ENCODE data around the gene PPHLN1.
"Not testable (repeated sequence)": the region's sequence is repeated elsewhere in the genome, so short reads cannot be mapped to it uniquely, and the experiment has no call there.

The PPHLN1 gene

DNA sequence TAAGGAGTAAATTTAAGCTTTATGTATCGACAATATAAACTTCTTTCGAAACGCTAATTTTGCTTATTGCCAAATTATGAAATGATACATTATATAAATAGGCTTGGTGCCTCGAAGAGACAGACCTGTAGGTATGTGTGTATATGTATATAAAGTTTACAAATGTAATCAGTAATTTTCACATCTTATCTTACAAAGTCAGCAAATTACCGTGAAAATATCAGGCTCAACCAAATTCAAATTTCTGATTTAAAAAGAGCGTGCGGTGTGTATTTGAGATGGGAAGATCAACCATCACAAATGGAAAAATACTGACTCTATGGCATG is 678 bp upstream of the PPHLN1 start:
- no peak for DNase-seq

DNA sequence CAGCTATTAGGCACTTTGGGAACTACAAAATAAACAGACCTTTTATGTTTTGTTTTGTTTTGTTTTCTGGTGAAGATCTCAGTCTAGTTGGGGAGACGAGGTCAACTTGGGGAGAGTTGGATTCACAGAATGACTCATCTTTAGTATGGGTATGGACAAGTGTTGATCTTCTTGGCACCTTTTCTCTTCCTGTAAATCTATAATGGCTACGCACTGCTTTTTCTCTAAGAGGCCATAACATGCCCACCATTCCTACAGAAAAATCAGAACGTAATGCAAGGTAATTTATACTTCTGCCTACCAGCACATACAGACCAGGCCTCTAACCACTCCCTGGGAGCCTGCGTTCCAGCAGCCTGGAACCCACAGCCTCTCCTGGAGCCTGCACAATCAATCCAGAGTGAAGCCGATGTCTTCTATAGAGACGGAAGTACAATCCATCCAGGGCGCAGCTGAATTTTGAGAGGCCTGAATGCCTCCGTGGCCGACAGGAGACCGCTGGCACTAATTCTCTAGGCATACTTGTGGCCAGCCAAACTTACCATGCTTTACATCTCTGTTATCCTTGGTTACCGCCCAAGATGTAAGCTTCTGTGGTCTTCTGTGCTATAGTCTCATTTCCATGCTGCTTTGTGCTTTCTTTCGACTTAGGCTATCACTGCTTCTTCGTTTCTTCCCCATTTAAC is 717 bp downstream of the PPHLN1 start:
- DNase-seq = peak in 1 of 2 donors; percentile 39

DNA sequence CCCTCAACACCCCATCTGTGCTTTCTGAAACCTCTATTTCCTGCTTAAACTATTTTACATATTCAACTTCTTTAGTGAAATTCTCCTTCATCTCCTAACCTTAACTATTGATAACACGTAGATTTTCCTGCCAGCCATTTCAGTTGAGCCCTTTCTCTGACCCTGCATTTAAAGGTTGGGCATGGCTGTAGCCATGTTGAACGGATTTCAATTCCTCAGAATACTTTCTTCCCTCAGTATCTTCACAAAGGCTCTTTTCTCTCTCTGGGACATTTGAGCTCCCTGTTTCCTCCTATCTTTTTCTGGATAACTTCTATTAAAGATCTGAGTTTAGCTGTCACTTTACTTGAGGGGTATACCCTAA is 1.2 kb downstream of the PPHLN1 start:
- no peak for DNase-seq

DNA sequence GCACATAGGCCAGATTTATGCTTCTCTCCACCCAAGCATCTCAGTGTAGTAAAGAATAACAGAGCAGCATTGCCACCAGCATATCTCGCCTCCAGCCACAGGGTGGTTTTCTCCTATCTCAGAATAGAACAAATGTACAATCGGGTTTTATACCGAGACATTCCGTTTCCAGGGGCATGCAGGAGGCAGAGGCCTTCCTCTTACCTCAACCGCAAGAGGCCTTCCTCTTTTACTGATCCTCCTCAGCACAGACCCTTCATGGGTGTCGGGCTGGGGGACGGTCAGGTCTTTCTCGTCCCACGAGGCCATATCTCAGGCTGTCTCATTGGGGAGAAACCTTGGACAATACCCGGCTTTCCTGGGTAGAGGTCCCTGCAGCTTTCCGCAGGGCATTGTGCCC is 4.1 kb downstream of the PPHLN1 start:
- not testable (repeated sequence) for DNase-seq

DNA sequence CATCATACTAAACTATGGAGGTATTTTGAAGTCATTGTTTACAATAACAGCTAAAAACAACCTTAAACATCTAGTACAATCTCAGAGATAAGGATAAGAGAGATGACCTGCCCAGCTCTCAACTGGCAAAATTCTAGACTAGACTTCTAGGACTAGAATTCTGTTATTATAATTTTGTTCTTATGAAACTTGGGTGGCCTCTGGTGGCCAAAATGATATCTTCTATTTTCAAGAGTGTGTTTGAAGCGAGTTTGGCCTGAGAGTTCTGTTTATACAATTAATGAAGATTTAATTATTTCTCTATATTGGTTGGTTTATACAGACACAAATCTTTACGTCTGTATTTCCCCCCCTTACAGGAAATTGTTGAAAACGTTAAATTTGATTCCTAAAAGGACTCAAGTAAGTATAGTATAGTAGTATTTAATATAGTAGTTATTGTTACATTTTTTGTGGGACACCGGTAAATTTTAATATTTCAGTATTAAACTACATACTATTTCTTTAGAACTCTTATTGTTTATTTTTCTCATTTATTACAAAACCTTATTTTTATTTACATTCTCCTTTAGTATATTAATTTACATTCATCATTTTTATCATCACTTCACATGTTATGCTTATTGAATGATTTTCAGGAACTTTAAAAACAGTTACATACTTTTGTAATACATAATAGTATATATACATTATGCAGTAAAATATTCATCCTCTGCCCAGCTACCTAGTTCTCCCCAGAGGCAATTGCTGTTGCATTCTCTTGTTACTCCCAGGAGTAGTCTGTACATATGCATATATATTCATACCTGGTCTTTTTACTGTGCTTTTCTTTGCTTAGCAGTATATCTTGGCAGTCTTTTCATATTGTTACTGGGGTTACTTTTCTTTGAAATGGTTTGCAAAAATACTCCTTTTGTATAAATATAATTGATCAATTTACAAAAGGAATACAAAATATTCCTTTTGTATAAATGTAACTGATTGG is 6.6 kb downstream of the PPHLN1 start:
- DNase-seq = peak in 1 of 2 donors; percentile 66

DNA sequence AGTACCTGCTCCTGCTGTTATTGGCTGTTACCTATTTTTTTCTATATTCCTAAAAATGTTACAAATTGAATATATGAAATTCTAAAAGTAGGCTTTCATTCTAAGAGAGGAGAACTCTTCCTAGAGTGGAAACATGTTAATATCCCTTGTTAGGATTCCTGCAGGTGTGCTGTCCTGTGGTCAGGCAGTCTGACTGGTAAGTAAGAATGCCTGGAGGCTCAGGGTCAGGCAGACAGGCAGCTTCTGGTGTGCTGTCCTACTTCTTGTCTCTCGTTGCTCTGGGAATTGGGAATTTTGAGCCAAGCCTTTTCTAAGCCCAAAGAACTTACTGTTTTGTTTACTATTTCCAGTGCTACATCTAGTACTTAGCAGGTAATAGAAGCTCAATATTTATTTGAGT is 10.3 kb downstream of the PPHLN1 start:
- no peak for DNase-seq

DNA sequence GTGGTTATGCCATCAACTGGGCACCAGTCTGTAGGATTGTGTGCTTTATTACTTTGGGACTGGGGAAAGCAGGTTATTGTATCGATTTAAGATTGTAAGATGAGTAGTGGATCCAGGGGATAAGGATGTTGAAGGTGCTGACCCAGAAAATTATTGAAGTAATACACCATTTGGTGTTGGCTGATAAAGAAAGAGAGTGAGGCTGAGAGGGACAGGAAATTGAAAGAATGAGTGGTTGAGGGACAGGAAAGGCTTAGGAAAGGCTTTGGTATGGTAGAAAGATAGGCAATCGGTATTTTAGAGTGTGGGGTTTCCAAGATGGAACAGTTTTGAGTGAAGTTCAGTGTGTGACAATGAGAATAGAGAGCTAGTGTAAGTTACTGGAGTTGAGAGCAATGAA is 12.3 kb downstream of the PPHLN1 start:
- no peak for DNase-seq

DNA sequence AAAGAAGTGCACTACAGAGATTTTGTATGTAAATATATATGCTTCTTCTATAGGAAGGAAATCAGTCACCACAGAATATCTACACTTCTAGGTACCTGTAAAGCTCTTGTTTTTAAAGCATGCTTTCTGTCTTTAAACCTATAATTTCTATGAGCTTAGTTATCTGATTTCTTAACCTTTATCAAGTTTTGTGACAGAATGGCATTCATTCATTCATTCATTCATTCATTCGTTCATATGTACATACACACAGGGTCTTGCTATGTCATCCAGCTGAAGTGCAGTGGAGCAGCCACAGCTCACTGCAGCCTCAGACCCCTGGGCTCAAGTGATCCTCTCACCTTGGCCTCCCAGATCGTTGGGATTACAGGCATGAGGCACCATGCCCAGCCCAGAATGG is 16.1 kb downstream of the PPHLN1 start:
- no peak for DNase-seq

DNA sequence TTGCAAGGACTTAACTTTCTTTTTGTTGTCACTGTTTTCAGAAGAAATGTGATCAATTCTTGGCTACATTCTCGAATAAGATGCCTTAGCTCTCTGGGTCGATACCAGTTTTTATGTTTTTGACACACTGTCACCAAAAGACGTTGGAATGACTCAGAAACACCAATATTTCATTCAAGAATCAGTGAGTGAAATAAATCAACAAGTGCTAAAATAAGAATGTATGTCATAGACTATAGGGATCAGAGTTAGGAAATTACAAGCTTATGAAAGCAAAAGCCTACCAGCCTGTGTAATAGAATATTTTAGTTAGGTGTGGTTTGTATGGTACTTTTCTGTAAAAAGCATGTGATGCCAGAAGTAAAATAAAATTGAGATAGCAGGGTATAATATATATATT is 17.8 kb downstream of the PPHLN1 start:
- DNase-seq = no peak

DNA sequence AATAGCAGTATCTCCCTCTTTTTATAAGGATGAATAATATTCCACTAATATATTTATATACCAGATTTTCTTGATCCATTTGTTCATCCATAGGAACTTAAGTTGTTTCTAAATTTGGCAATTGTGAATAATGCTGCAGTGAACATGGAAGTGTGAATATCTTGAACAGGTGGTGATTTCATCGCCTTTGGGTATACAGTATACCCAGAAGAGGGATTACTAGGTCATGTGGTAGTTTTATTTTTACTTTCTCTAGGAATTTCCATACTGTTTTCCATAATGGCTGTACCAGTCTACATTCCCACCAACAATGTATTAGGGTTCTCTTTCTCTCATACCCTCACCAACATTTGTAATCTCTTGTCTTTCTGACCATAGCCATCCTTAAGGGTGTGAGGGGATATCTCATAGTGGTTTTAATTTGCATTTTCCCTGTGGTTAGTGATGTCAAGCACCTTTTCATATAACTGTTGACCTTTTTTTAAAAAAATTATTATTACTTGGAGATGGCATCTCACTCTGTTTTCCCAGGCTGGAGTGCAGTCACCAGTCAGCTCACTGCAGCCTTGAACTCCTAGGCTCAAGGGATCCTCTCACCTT is 20.5 kb downstream of the PPHLN1 start:
- no peak for DNase-seq

DNA sequence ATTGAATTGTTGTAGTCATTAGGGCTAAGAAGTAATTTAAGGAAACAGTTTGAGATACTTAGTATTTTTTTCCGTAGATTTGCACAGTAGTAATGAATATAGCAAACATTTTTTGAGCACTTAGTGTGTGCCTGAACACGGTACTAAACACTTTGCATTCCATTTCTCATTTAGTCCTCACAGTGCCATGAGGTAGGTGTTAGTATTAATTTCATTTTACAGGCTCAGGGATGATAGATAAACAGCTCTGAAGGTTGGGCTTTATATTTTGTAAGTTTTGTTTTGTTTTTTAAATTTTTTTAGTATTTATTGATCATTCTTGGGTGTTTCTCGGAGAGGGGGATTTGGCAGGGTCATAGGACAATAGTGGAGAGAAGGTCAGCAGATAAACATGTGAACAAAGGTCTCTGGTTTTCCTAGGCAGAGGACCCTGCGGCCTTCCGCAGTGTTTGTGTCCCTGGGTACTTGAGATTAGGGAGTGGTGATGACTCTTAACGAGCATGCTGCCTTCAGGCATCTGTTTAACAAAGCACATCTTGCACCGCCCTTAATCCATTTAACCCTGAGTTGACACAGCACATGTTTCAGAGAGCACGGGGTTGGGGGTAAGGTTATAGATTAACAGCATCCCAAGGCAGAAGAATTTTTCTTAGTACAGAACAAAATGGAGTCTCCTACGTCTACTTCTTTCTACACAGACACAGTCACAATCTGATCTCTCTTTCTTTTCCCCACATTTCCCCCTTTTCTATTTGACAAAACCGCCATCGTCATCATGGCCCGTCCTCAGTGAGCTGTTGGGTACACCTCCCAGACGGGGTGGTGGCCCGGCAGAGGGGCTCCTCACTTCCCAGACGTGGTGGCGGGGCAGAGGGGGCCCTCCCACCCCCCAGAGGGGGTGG is 23.4 kb downstream of the PPHLN1 start:
- not testable (repeated sequence) for DNase-seq

DNA sequence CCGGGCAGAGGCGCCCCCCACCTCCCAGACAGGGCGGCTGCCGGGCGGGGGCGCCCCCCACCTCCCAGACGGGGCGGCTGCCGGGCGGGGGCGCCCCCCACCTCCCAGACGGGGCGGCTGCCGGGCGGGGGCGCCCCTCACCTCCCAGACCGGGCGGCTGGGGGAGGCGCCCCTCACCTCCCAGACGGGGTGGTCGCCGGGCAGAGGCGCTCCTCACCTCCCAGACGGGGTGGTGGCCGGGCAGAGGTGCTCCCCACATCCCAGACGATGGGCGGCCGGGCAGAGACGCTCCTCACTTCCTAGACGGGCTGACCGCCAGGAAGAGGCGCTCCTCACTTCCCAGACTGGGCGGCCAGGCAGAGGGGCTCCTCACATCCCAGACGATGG is 24.0 kb downstream of the PPHLN1 start:
- DNase-seq = not testable (repeated sequence)

DNA sequence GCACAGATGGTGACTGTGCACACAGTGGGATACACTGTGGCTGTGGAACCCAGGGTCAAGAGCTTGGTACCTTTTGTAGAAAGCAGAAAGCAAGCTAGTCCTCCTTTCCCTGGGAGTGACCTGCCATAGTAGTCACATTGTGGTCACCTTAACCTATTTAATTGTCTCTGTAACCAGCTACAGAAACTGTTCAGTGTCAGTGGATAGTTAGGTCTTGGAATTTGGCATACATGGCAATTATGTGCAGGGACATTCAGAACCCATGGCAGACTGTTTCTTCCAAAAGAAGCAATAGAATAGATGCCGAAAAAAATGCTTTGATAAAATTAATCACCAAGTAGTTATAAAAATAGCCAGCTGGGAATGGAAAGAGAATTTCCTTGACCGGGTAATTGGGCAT is 30.4 kb downstream of the PPHLN1 start:
- DNase-seq = no peak

DNA sequence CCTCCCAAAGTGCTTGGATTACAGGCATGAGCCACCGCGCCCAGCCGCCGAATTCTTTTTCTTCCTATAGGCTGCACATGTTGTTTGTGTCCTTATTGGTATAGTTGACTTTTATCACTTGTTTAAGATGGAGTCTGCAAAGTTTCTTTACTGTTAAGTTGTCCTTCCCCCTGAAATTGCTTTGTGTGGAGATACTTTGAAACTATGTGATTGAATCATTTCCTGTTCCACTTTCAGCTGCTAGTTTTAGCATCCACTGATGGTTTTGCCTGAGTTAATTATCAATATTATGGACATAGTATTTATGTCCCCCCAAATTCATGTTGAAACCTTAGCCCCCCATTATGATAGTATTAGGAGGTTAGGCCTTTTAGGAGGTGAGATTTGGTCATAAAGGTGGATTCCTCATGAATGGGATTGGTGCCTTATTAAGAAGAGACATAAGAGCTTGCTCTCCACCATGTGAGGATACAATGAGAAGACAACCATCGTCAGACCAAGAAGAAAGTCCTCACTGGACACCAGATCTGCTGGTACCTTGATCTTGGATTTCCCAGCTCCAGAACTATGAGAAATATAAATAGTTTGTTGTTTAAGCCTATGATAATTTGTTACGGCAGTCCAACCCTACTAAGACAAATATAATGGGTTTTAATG is 34.9 kb downstream of the PPHLN1 start:
- no peak for DNase-seq

DNA sequence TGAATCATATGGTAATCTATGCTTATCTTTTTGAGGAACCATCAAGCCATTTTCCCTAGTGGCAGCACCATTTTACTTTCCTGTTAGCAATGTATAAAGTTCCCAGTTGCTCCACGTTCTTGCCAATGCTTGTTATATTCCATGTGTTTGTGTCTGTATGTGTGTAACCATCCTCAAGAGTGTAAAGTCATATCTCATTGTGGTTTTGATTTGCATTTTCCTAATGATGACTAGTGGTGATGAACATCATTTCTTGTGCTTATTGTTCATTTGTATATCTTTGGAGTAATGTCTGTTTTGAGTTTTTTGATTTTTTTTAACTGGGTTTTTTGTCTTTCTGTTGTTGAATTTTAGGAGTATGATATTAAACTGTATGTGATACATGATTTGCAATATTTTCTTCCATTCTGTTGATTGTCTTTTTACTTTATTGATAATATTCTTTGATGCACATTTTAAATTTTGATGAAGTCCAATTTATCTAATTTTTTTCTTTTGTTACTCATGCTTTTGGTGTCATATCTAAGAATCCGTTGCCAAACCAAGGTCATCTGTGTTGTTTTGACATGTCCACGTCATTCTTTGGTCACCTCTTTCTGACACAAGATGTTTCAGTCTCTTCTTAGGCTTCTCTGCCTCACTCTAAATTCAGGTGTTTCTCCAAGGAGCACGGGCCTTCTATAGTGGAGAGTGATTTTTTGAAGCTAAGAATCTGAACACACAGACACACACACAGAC is 36.1 kb downstream of the PPHLN1 start:
- no peak for DNase-seq

DNA sequence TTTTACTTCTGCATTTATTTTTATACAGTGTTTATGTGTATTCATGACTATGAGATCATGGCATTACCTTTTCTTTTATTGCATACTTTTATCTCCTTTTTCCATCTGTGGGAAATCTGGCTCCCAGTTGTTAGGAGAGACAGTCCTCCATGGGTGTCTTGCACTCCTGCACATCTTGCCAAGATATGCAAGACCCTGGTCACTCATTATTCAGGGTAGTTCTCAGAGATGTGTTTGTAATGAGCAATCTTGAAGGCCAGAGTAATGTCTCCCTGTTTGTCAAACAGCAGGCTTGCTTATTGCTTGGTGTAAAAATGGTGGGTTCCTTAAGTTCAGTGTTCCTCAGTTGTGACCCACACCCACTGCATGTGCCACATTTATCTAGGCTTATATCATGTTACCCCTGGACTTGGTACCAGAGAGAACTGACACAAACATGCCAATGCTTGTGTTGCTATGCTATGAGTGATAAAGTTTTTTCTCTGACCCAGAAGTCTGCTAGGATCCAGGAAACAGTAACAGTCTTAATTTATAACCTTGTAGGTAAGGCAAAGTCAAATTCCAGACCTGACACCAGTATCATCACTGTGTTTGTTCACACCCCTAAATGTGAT is 36.8 kb downstream of the PPHLN1 start:
- DNase-seq = no peak

DNA sequence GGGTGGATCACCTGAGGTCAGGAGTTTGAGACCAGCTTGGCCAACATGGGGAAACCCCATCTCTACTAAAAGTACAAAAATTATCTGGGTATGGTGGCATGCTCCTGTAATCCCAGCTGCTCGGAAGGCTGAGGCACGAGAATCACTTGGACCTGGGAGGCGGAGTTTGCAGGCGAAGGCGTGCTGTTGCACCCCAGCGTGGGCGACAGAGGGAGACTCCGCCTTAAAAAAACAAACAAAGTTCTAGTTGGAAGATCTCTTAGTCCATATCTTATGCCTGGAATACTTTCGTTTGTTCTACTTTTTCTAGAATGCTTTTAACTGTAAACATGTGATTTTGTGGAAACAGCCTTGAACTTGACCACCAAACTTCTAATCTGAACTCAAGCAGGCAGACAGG is 38.7 kb downstream of the PPHLN1 start:
- DNase-seq = no peak

DNA sequence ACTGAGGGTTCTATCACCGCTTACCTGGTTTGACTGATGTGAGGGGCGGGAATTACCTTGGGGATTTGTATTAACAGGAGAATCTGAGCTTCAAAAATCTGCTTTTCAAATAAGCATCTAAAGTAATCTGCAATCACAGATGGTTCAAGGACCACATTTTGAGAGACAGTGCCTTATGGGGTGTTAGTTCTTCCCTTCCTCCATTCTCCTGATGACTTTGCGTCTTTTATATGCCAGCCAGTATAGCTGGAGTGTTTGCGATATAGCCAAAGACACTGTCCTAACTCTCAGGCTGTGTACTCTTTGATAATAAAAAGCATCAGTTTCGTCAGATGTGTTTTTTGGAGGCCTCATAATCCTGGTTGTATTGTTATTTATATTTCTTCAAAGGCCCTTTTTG is 39.5 kb downstream of the PPHLN1 start:
- no peak for DNase-seq

DNA sequence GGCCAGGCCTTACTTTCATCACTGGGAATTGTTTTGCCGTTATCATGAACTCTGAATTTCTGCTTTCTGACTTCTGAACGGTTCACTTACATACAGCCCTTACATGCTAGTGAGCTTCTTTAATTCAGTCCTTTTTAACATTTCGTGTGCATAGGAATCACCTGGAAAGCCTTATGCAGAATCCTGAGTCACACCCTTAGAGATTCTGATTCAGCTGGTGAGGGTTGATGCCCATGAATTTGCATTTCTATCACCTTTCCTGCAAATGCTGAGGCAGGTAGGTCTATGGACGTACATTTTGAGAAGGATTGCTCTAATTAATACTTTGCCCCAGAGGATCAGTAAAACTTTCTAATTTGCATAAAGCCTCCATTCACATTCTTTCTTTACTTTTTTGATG is 44.0 kb downstream of the PPHLN1 start:
- no peak for DNase-seq

DNA sequence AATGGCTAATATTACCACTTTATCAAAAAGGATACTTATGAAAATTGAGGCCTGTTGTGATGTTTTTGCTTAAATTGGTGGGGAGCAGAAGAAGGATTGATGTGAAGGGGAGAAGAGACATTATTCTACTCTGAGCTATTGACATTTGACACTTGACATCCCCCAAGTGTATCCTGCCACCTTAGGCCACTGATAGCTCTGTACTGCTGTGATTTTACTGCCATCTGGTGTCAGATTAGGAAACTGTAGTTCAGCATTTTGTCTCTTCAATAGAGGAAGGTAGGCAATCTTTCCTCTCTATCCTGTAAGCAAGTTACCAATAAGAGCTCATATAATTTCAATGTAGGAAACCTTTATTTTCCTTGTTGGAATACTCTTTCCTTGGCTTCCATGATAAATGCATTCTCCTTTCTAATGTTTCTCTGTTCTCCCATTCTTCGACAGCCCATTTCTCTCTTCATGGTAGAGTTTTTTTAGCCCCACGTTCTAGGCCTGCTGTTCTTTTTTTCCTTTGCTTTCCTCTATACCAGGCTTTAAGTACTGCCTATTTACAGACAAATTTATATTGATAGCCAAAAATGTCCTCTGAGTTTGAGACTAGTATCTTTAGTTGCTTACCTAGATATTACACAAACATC is 46.3 kb downstream of the PPHLN1 start:
- DNase-seq = peak; percentile 11 to 63

DNA sequence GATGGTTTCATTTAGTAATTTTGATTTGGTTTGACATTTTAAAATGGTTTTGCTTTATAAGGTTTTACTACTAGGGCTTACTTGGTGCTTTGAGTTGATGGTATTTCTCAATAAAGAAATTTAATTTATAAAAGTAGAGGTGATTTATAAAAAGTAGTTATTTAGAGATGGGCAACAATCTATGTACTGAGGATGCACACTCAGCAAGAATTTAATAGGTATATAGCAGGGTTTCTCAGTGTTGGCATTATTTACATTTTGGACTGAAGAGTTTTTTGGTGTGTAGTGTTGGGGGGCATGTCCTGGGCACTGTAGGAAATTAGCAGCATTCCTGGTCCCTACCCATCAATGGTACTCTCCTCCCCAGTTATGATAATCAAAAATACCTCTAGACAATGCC is 47.7 kb downstream of the PPHLN1 start:
- DNase-seq = no peak

Measured in CD4-positive, alpha-beta T cell treated with Interferon alpha-2 for 1 hour (primary cell).